ENCODE data around the gene ZMAT5.

Gene ZMAT5

DNA sequence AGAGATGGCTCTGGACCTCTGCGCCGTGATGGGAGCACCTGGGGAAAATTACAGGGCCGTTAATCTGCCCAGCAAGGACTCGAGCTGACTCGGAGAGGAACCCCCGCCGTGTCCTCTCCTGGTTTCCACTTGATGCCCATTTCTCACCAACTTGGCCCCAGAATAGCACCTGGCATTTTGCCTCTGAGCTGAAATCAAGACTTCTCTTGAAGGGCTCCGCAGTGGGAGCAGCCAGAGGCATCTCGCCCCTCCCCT is 66.0 kb downstream of the ZMAT5 start:
- TF ChIP-seq, protein P1, sequence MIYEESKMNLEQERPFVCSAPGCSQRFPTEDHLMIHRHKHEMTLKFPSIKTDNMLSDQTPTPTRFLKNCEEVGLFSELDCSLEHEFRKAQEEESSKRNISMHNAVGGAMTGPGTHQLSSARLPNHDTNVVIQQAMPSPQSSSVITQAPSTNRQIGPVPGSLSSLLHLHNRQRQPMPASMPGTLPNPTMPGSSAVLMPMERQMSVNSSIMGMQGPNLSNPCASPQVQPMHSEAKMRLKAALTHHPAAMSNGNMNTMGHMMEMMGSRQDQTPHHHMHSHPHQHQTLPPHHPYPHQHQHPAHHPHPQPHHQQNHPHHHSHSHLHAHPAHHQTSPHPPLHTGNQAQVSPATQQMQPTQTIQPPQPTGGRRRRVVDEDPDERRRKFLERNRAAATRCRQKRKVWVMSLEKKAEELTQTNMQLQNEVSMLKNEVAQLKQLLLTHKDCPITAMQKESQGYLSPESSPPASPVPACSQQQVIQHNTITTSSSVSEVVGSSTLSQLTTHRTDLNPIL (CRISPR knock-in tag; IDR thresholded peaks at IDR 0.05; ENCODE audit: low read depth): no peak
- TF ChIP-seq, protein P2, sequence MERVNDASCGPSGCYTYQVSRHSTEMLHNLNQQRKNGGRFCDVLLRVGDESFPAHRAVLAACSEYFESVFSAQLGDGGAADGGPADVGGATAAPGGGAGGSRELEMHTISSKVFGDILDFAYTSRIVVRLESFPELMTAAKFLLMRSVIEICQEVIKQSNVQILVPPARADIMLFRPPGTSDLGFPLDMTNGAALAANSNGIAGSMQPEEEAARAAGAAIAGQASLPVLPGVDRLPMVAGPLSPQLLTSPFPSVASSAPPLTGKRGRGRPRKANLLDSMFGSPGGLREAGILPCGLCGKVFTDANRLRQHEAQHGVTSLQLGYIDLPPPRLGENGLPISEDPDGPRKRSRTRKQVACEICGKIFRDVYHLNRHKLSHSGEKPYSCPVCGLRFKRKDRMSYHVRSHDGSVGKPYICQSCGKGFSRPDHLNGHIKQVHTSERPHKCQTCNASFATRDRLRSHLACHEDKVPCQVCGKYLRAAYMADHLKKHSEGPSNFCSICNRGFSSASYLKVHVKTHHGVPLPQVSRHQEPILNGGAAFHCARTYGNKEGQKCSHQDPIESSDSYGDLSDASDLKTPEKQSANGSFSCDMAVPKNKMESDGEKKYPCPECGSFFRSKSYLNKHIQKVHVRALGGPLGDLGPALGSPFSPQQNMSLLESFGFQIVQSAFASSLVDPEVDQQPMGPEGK (CRISPR knock-in tag; IDR thresholded peaks at IDR 0.05; ENCODE audit: borderline replicate concordance): no peak
- TF ChIP-seq CSDC2 (CRISPR knock-in tag; IDR thresholded peaks at IDR 0.05) (no peak), ZNF70 (CRISPR knock-in tag; IDR thresholded peaks at IDR 0.05) (no peak), TSHZ2 (CRISPR knock-in tag; IDR thresholded peaks at IDR 0.05) (no peak)

DNA sequence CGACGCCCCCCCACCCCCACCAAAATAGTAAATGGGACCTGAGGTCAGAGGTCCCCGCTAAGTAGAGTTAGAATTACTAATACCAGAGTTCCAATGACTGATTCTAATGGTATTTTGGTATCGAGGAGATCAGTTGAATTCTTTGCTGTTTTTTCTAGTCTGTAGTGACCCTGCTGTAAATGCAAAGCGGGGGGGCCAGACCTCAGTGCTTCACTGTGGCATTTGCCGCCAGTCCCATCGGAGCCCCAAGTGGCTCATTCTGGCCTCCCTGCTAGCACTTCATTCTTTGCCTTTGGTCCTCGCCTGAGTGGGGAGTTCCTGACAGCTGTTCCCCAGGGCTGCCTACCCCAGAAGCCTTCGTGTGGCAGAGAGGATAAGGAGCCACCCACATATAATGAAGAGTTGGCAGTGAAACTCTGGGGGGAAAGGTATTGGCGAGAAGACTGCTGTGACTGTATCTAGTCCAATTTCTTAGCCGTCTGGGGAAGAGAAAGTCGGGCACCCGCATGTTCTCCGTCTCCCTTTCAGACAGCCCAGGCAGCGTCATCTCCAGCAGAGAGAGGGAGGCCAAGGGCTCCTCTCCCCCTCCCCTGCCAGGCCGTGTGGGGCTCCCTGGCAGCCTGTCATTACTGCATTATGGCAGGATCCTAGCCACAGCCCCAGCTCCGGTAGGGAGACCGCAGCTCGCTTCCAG is 66.5 kb downstream of the ZMAT5 start:
- peak; percentile 2; the same call in 1 of the 3 replicates for ATAC-seq
- TF ChIP-seq TSHZ2 (CRISPR knock-in tag; IDR thresholded peaks at IDR 0.05): no peak

More for the DNA sequence above, 66.0 kb downstream of the ZMAT5 start:
- no peak for ATAC-seq

GRCh38 chr22:29697853-29698598 is 68.8 kb downstream of the ZMAT5 start:
- TF ChIP-seq ZFP30 (CRISPR knock-in tag; IDR thresholded peaks at IDR 0.05): no peak
- TF ChIP-seq ISL1 (CRISPR knock-in tag; IDR thresholded peaks at IDR 0.05): no peak
- no peak for TF ChIP-seq ZFP3 (CRISPR knock-in tag; IDR thresholded peaks at IDR 0.05)
- no peak for TF ChIP-seq TSHZ2 (CRISPR knock-in tag; IDR thresholded peaks at IDR 0.05)
- TF ChIP-seq ZNF70 (CRISPR knock-in tag; IDR thresholded peaks at IDR 0.05): no peak
- no peak for TF ChIP-seq TOX (CRISPR knock-in tag; IDR thresholded peaks at IDR 0.05; ENCODE audit: borderline replicate concordance)
- no peak for TF ChIP-seq OSR1 (CRISPR knock-in tag; IDR thresholded peaks at IDR 0.05)
- no peak for TF ChIP-seq ZNF8 (CRISPR knock-in tag; IDR thresholded peaks at IDR 0.05)
- TF ChIP-seq PPARA (CRISPR knock-in tag; IDR thresholded peaks at IDR 0.05; ENCODE audit: borderline replicate concordance): no peak
- no peak for TF ChIP-seq RARB (CRISPR knock-in tag; IDR thresholded peaks at IDR 0.05)
- no peak for TF ChIP-seq SNAI2 (CRISPR knock-in tag; IDR thresholded peaks at IDR 0.05)
- TF ChIP-seq CSDC2 (CRISPR knock-in tag; IDR thresholded peaks at IDR 0.05): no peak
- TF ChIP-seq, protein P3, sequence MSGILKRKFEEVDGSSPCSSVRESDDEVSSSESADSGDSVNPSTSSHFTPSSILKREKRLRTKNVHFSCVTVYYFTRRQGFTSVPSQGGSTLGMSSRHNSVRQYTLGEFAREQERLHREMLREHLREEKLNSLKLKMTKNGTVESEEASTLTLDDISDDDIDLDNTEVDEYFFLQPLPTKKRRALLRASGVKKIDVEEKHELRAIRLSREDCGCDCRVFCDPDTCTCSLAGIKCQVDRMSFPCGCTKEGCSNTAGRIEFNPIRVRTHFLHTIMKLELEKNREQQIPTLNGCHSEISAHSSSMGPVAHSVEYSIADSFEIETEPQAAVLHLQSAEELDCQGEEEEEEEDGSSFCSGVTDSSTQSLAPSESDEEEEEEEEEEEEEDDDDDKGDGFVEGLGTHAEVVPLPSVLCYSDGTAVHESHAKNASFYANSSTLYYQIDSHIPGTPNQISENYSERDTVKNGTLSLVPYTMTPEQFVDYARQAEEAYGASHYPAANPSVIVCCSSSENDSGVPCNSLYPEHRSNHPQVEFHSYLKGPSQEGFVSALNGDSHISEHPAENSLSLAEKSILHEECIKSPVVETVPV (CRISPR knock-in tag; IDR thresholded peaks at IDR 0.05): no peak
- TF ChIP-seq, protein P1 (CRISPR knock-in tag; IDR thresholded peaks at IDR 0.05; ENCODE audit: low read depth): no peak
- no peak for ATAC-seq

All from SK-N-SH treated with all-trans-retinoic acid at 6 μM for 48 hours (cell line).